CD4-positive, alpha-beta T cell treated with Interleukin-15 for 1 hour (primary cell): ENCODE data around the gene ERBB3.

Source experiments
- DNase-seq: peaks from one replicate; pipeline ENCODE4 v3.0.0-alpha.2; 2020

ERBB3 gene

DNA sequence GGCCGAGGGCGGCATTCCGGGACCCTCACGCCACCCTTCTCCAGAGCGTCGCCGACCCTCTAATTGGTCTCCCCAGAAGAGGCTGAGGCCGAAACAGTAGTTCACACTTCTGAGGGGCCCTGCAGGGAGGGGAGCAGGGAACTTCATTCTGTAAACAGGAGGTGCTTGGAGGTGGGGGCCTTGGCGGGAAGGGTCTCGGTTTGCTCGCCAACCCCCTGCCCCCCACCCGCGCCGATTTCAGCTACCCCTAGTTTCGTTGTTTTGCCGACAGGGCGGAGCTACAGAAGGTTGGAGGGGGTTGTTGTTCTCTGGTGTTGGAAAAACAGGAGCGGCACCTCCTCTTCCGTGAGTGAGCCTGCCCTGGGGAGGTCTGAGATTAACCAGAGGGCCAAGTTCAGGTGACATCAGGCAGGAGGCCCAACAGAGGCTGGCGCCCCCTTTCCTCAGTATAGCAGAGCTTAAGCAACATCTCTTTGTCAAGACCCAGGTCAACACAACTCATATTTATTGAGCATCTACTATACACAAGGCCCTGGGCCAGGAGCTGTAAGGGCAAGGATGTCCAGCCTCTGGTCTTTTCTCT, 682 bp downstream of the ERBB3 start:
- DNase-seq, result no peak

DNA sequence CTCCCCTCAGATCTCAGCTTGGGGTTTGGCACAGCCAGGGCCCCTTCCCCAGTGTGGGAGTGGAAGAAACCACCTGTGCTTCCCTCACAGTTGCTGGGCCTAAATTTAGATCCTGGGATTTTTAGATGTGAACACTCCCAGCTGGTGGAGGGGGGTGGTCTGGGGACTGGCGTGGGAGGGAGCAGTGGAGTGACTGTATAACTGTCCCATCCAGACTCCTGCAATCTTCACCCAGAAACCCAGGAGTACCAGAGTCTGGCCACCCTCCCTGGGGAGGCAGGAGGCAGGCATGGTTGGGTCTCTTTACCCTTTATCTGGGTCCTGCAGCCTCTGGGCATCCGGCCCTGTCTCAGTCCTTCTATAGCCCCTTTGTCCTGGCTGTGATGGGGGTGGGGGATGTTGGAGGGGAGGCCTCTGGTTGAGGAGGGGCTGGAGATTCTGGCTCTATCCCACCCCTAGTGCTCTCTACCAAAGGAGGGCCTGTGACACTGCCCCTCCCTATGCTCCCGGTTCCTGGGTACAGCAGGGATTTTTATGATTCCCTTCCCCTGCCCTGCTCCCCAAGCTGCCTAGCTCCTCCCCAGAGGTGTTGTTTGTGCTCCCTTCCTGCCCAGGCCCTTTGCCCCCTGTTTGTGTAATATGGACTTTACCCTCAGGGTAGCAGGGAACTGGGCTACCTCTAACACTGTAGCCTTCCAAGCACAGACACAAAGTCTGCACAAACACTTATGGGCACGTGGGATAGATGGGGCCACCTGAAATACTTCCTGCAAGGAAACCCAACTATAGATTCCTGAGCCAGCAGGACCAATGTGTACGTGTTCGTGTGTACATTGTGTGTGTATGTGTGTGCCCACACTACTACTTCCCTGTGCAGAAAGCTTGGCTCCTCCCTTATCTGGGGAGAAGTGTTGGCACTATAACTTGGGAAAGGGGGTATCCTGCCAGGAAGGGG, 1.7 kb downstream of the ERBB3 start:
- no peak for DNase-seq

DNA sequence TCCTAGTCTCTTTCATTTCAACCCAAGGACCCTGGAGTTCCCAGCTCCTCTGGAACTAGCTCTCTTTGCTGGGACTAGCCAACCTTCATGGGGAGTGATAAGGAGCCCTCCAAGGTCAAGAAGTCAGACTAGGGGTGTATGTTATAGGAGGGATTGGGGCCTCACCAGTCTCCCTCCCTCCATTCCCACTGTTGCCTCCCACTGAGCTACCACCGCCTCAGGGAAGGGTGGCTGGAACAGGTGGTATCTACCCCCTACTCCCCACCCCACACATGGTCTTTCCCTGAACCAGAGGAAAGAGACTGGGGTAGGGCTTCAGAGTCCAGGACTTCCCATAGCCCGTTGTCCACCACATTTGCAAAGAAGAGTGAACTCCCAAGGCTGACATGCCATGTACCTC, 2.4 kb downstream of the ERBB3 start:
- DNase-seq, result no peak

GRCh38 chr12:56082967-56083366, 3.0 kb downstream of the ERBB3 start:
- no peak for DNase-seq

GRCh38 chr12:56084958-56085543, 5.1 kb downstream of the ERBB3 start:
- DNase-seq, result no peak

- no peak for DNase-seq
Observed at GRCh38 chr12:56086096-56086495, 6.1 kb downstream of the ERBB3 start.

DNA sequence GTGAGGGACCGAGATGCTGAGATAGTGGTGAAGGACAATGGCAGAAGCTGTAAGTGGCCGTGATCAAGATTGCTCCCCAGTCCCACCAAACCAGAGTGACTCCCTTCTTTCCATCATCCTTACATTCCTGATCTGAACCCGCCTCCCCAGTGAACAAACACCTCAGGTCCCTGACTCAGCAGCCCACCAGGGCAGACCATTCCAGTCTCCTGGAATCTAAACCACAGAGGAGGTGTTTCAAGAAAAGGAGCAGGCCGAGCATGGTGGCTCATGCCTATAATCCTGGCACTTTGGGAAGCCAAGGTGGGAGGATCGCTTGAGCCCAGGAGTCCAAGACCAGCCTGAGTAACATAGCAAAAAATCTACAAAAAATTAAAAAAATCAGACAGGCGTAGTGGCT, 6.6 kb downstream of the ERBB3 start:
- no peak for DNase-seq

DNA sequence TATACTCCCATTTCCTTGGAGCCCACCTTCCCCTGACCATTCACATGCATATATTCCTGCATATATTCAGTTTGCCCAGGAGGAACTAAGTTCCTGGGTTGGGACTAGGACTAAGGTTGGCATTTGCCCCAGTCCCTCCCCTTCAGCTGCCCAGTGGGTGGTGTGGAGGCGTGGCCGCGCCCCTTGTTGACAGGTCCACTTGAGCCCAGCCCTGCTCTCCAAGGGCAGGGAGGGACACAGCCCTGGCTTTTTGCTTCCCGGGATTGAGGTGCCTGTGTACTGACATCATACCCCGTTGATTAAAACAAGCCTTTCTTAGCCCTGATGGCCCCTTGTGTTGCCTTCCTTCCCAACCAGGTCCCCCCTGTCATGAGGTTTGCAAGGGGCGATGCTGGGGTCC, 7.3 kb downstream of the ERBB3 start:
- DNase-seq, result no peak

- no peak for DNase-seq
Observed at GRCh38 chr12:56097738-56098137, 17.8 kb downstream of the ERBB3 start.

- no peak for DNase-seq
Observed at GRCh38 chr12:56098592-56098991, 18.6 kb downstream of the ERBB3 start.

- DNase-seq, result no peak
Observed at GRCh38 chr12:56099787-56100186, 19.8 kb downstream of the ERBB3 start.

DNA sequence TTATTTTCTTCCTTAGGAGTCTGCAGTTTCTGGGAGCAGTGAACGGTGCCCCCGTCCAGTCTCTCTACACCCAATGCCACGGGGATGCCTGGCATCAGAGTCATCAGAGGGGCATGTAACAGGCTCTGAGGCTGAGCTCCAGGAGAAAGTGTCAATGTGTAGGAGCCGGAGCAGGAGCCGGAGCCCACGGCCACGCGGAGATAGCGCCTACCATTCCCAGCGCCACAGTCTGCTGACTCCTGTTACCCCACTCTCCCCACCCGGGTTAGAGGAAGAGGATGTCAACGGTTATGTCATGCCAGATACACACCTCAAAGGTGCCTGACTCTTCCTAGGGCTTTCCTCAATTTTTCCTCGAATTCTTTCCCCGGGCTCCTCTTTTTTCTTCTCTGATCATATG, 21.1 kb downstream of the ERBB3 start:
- no peak for DNase-seq

DNA sequence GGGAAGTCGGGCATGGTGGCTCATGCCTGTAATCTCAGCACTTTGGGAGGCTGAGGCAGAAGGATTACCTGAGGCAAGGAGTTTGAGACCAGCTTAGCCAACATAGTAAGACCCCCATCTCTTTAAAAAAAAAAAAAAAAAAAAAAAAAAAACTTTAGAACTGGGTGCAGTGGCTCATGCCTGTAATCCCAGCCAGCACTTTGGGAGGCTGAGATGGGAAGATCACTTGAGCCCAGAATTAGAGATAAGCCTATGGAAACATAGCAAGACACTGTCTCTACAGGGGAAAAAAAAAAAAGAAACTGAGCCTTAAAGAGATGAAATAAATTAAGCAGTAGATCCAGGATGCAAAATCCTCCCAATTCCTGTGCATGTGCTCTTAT, 22.7 kb downstream of the ERBB3 start:
- DNase-seq, result no peak

- no peak for DNase-seq
Observed at GRCh38 chr12:56103066-56103711, 23.2 kb downstream of the ERBB3 start.

DNA sequence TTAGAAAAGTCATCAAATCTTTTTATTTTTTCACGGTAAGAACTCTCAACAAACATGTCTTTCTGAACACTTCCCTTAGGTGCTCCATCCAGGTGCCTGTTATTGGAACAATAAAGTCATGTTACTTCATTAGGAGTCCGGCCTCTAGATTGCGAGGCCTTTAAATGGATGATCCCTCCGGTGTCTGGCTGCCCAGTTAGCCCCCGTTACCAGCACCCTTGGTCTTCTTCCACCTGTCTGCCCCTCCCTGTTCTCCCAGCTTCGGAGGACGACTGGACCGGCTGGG, 23.8 kb downstream of the ERBB3 start:
- no peak for DNase-seq

DNA sequence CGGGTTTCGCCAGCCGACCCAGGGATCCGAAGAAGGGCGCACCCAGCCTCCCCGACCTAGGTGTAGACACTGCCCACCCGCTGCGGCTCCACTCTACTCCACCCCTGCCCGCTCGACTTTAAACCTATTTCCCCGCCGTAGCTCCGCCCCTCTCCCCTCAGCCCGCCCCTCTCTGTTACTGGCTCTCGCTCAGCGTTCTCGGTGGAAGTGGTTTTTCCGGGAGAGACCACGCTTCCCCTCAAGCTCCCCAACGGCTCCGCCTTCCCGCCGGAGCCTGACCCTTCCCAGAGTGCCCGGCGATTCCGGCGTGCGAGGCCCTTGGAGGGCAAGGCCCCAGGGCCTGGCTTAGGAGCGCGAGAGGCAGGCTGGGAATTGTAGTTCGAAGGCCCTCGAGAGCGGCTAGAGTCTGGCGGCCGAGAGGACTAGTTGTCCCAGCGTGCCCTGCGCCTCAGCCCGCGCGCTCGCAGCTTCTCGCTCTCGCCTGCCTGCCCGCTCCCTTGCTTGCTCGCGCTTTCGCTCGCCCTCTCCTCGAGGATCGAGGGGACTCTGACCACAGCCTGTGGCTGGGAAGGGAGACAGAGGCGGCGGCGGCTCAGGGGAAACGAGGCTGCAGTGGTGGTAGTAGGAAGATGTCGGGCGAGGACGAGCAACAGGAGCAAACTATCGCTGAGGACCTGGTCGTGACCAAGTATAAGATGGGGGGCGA, 24.3 kb downstream of the ERBB3 start, which contains the start of gene PA2G4:
TSS of gene PA2G4 (plus strand) at position 451 of the 706 bp plus-strand sequence. CDS start at position 630, 179 bp downstream.
- peak; percentile 99 for DNase-seq

GRCh38 chr12:56104815-56105608, 25.0 kb downstream of the ERBB3 start:
- no peak for DNase-seq

- no peak for DNase-seq
Observed at GRCh38 chr12:56105609-56105902, 25.6 kb downstream of the ERBB3 start.

- DNase-seq, result no peak
Observed at GRCh38 chr12:56107242-56107641, 27.3 kb downstream of the ERBB3 start.

DNA sequence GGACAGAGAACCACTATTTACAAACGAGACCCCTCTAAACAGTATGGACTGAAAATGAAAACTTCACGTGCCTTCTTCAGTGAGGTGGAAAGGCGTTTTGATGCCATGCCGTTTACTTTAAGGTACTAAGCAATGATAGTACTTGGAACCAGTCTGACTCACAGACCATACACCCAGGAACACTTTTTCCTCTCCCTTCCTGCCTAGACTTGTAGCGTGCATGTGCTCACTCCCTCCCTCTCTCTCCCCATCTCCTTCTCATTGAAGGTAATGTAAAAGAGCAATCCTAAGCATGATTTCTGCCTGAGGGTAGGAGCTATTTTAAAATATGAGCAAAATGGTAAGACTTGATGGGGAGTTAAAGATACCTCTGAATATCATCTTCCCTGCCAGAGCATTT, 30.6 kb downstream of the ERBB3 start:
- DNase-seq, result no peak

GRCh38 chr12:56114084-56114483, 34.1 kb downstream of the ERBB3 start:
- DNase-seq, result no peak

DNA sequence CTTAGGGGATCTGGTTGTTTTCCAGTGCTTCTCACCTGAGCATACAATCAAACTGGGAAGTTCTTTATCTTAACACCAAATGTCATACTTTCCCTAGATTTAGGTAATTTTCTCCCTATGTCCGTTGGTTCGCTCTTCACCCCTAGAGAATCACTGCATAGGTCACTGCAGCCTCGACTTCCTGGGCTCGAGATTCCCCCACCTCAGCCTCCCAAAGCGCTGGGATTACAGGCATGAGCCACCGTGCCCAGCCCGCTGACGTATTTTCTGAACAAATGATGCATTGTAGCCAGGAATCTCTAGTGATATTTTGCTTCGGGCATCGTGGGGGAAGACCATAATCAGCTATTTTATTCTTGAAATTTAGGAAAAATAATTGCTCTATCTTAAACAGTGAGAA, 35.4 kb downstream of the ERBB3 start:
- DNase-seq, result no peak
